CD4-positive, alpha-beta T cell treated with Interleukin-6 at 100 ng/mL for 8 hours (primary cell): ENCODE data around the gene DOK3.

Experiments
- DNase-seq: peaks from one replicate; pipeline ENCODE4 v3.0.0-alpha.2; 2020; ENCODE audit warnings: mixed read lengths, low spot score

The DOK3 gene

DNA sequence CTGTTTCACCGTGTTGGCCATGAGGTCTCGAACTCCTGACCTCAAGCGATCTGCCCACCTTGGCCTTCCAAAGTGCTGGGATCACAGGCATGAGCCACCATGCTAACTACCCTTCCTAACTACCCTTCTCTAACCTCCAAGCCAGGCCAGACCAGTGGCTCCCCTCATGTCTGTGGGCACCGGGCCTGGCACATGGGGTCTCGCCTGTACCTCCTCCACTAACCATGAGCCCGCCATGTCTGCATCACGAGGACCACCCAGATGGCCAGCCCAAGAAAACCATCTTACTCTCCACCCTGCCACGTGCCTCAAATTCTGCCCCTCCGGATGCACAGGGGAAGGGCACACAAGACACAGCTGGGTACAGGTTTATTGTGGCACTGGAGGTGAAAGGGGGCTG lies 26.6 kb downstream of the DOK3 start:
- no peak for DNase-seq

DNA sequence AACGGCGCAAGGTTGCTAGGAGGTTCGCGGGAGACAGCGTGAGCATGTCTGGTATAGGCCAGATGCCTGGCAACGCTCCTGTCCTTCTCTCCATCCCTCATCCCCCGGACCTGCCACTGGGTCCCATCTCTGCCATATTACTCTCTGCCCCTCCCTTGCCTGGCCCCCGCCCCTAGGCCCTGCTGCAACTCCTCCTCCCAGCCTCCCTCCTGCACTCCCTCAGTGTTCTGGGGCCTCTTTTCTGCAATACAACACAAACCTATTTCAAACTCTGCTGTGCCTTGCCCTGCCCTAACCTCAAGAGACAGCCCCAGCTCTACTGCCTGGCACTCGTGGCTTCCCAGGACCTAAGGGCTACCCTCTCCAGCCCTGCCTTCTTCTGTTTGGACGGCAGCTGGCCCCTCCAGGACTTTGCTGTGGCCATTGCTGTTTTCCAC lies 27.2 kb downstream of the DOK3 start:
- no peak for DNase-seq

- no peak for DNase-seq
Measured at GRCh38 chr5:177479774-177480173, 29.9 kb downstream of the DOK3 start.

GRCh38 chr5:177478711-177479646 lies 30.6 kb downstream of the DOK3 start:
- peak; percentile 25 for DNase-seq

DNA sequence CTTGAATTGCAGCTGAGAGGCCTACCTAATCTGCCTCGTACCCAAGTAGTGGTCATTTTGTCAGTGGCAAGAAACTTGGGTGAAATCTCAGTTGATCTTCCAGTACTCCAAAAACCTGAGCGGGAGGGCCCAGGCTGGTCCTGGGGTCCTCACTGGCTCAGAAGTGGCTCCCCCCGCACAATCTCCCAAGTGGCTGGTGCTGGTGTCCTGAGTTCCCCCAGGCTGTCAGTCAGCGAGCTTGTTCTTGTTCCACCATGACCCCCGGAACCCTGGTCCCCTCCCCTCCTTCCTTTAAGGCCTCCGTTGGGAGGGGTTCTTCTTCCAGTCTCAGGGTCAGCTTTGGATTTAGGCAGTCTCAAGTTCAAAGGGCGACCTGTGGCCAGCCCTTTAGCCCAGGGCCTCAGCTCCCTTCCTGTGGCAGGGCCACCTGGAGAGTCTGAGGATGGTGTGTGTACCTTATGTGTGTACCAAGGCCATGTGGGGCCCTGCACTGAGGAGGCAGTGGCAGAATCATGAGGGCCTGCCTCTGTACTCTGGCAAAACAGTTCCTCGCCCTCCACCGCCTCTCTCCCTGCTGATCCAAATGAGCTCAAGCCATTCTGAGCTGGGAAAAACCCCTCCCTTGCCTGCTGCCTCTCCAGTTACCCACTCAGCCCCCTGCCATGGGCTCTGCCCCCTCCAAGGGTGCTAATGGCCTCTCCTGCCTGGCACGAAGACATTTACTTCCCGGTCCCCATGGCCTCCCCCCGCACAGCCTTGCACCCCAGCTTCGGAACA lies 31.7 kb downstream of the DOK3 start:
- DNase-seq: no peak

GRCh38 chr5:177476531-177477233 lies 32.9 kb downstream of the DOK3 start:
- no peak for DNase-seq

GRCh38 chr5:177475563-177476427 lies 33.8 kb downstream of the DOK3 start:
- no peak for DNase-seq

GRCh38 chr5:177474846-177475562 lies 34.6 kb downstream of the DOK3 start:
- DNase-seq: no peak

- DNase-seq: no peak
Measured at GRCh38 chr5:177474002-177474476, 35.6 kb downstream of the DOK3 start.

GRCh38 chr5:177473443-177474001 lies 36.1 kb downstream of the DOK3 start, which contains the start of gene DBN1:
Gene DBN1, minus strand, starts transcription at chr5:177473634. Its CDS starts 113 bp downstream, at chr5:177473521.
- no peak for DNase-seq

DNA sequence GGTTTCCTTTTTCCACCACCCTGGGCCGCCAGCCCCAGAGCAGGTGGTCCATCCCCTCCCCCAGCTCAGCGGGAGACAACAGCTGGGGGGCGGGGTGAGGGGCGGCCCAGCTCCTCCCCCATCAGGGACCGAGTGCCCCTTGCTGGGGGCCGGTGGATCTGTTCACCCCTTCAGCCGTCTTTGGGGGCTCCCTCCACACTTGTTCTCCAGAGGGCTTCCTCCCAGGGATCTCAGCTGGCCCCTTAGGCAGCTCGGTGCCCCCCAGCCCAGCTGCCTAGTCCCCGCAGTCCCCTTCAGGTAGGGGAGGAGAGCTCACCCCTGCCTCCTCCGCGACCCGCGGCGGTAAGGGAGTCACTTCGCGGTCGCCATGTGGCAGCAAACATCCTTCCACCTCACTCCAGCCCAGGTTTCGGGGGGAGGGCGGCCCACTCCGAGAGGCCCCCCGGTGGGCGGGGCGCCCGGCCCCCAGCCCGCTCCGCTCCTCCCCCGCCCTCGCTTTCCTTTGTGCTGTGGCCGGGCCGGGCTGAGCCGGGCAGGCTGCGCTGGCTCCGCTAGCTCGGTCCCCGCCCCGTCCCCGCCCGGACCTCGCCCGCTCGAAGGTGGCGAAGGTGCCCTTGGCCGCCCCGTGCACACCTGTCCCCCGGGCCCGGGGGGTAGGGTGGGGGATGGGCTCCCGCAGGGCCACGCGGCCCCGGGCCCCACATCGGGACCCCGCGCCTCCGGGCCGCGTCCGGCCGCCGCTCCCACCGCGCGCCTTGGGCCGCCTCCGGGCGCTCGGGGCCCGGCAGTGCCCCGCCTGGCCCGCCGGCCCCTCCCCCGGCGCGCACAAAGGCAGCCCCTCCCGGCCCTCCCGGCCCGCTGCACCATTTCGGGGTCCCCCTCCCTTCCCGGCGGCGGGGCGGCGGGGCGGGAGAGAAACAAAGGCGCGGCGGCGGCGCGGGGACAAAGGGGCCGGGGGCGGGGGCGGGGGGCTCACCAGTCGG lies 36.9 kb downstream of the DOK3 start:
- peak; percentile 31 for DNase-seq

DNA sequence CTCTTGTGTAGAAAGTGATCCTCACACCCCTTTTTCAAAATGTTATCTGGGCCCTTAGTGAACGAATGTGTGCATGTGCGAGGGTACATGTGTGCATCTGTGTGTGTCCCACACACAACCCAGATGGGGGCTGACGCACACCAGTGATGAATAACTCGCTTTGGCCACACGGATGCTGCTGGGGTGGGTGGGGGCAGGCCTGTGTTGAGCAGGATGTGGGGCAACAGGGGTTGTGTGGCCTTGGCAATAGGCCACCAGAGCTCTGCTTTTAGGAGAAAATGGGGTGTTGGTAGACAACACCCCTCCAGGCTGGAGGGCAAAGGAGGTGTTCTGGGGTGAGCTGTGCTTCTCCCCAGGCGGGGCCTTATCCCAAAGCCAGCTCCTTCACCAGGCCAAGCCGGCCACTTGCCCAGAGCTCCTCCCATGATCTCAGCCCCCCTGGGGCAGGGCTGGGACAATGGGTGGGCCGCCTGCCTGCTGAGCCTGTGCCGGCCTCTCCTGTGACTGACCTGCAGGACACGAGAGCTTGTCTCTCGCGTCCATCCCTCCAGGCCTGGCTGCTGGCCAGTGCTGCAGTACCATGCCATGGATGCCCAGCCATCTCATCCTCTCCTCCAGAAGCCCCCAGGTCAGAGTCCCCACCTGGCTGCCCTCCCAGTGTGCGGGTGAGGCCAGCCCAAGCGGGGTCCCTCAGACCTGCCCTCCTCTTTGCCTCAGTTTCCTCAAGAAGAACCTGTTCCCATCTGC lies 37.8 kb downstream of the DOK3 start:
- no peak for DNase-seq

DNA sequence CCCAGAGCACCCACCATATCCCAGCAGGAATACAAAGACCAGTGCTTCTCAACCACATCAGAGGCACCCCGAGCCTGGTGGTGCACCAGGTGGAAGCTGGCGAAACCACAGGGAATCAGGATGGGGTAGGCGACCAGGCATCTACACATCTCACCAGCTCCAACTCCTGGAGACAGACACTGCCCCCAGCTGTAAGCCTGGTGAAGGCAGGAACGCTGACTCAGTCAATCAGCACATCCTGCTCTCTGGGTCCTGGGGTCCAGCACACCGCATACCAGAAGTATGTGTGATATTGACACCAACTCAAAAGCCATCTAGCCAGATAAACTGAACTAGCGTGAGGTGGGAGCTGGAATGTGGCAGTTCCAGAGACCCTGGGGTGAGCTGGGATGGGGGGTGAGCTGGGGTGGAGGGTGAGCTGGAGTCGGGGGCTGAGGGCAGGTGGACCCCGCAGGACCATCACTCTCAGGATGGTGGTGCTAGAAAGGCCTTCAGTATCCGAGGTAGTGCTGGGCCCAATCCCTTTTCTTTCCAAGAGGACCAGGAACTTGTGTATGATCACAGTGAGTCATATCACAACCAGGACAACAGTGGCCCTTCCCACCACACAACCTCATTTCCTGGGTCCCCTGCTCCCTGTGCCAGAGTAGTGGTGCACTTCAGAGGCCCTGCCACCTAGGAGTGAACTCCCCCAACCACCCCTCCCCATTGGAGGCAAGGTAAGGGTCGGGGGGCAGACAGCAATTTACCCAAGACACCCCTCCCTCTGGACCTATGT lies 38.7 kb downstream of the DOK3 start:
- DNase-seq: no peak

- DNase-seq: no peak
Measured at GRCh38 chr5:177469750-177470525, 39.7 kb downstream of the DOK3 start.

GRCh38 chr5:177468685-177469628 lies 40.7 kb downstream of the DOK3 start:
- no peak for DNase-seq

DNA sequence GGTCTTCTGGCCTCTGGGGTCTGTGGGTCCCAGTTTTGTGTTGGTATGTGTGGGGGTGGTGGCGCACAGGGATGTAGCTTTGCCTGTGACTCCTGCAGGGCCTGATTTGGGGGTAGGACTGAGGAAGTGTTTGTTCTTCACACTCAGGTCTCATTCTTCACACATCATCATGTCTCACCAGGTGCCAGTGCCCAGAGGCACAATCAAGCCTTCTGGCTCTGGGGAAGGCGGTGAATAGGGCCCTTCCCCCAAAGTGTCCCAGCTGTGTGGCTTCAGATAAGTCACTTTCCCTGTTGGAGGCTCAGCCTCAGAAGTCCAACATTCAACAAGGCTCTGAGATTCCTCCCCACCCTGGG lies 41.3 kb downstream of the DOK3 start:
- DNase-seq: no peak
